Stomach (tissue), 9 donors: ENCODE measurements around the gene EML6. TPM values are rescaled to one million over a fixed set of nuclear protein-coding genes. Genes with fewer than 3 reads are reported as not detected.

ENCODE experiments used
- DNase-seq, 2 donors: peaks; one replicate each; pipeline versions ENCODE4 v3.0.0 to v3.0.0-alpha.2; 2013 to 2019
- H3K27ac ChIP-seq, 5 donors: fragments of 200-600 bp in 4 of 5; sonication (generic) in 4 of 5; one replicate each; pipeline ENCODE4 v1.5.1; 2013 to 2019; ENCODE audit warnings: mild to moderate bottlenecking in 1 of 5, moderate library complexity in 1 of 5
- H3K27me3 ChIP-seq, 3 donors: fragments of 200-600 bp; sonication (generic); one replicate each; pipeline ENCODE4 v1.5.1; 2017 to 2019; ENCODE audit warnings: mixed run types in 1 of 3
- H3K36me3 ChIP-seq, 4 donors: fragments of 200-600 bp; sonication (generic); 1 replicate in 3 of 4; 2 replicates in 1 of 4; pipeline ENCODE4 v1.5.1; 2016 to 2019
- H3K4me1 ChIP-seq, 4 donors: fragments of 200-600 bp; sonication (generic); one replicate each; pipeline ENCODE4 v1.5.1; 2016 to 2019
- H3K4me3 ChIP-seq, 4 donors: fragments of 200-600 bp; sonication (generic) in 3 of 4; one replicate each; pipeline ENCODE4 v1.5.1; 2016 to 2019; ENCODE audit warnings: mild to moderate bottlenecking in 1 of 4
- H3K9me3 ChIP-seq, 4 donors: fragments of 200-600 bp; sonication (generic); one replicate each; pipeline ENCODE4 v1.5.1; 2016 to 2019
- CTCF ChIP-seq, 7 experiments: fragments of 450-650 bp in 4 of 7; fragments of 200-600 bp in 3 of 7; sonication (generic) in 3 of 7; IDR thresholded peaks; one replicate each; pipeline ENCODE4 v1.5.1; 2016 to 2019; ENCODE audit warnings: antibody characterized with exemption in 7 of 7, control low read depth in 2 of 7, mild to moderate bottlenecking in 1 of 7
- EP300 ChIP-seq: sonication (generic); formaldehyde crosslinking; IDR thresholded peaks from one replicate; pipeline ENCODE4 v1.6.1; 2017; ENCODE audit warnings: antibody characterized with exemption
- POLR2A ChIP-seq, 4 donors: fragments of 450-650 bp; IDR thresholded peaks; one replicate each; pipeline ENCODE4 v1.6.1; 2016; ENCODE audit warnings: antibody characterized with exemption in 4 of 4, control low read depth in 2 of 4, mild to moderate bottlenecking in 1 of 4, moderate library complexity in 1 of 4
- POLR2AphosphoS5 ChIP-seq, 3 donors: sonication (generic); formaldehyde crosslinking; IDR thresholded peaks; one replicate each; pipeline ENCODE4 v1.6.1; 2016; ENCODE audit warnings: antibody characterized with exemption in 3 of 3
- WGBS, 5 donors: extraction: QIAGEN DNeasy Blood & Tissue Kit in 3 of 5; methylation state at CpG; one replicate each; pipeline versions ENCODE4 v1.1.5 to v1.1.7; 2013 to 2018; 5-methylcytosine and 5-hydroxymethylcytosine counted together
- intact Hi-C: fragments of 100-400 bp; cut with DNase I; formaldehyde crosslinking; loops from one replicate; pipeline ENCODE4 v1.15.1; 2023; ENCODE audit warnings: low total_unique reads
- polyA plus RNA-seq, 3 donors: library from polyadenylated mRNA; stranded (reverse); fragments of 200-250 nt; gene quantifications; one replicate each; pipeline ENCODE4 v1.2.3, GENCODE V29; 2013
- total RNA-seq, 5 donors: library from RNA; depleted of rRNA; stranded (reverse); fragments of >200 nt; gene quantifications; one replicate each; pipeline versions ENCODE4 v1.1.0 to v1.2.3, GENCODE V29; 2014 to 2016
- donor health status: healthy with polysubstance abuse.
- donor health status: Bipolar disorder and iron deficiency.
- donor health status: healthy.

EML6 gene
- total and polyA plus RNA-seq, 8 donors, result 0.45 to 10.1 (median 1.8) TPM; not detected in 1

GRCh38 chr2:55010149-55010591 lies 286.7 kb downstream of the EML6 start:
- DNase-seq, result peak; percentile 65 to 92
- Histone ChIP-seq H3K4me3 (peak overlapping the region; percentile 36 to 40 (median 38)), H3K4me1 (peaks cover 59 to 100% (median 81%) of the 10 kb centered on the region in 4 donors), H3K36me3 (no peaks in the 10 kb centered on the region), H3K27ac (peak overlapping the region; percentile 69 to 85 (median 74)), H3K9me3 (no peaks in the 10 kb centered on the region), H3K27me3 (no peaks in the 10 kb centered on the region)
- intact Hi-C loops, result no loop called here
- peak; percentile 18 to 88 (median 88) for TF ChIP-seq POLR2AphosphoS5 (IDR thresholded peaks at IDR 0.05)
- TF ChIP-seq EP300, result no peak
- no peak for TF ChIP-seq CTCF (IDR thresholded peaks at IDR 0.05)
- TF ChIP-seq POLR2A (IDR thresholded peaks at IDR 0.05), result peak in 1 of 4 donors; percentile 66
- 0 to 5% (median 2%) methylated on average over 5 of the region's 5 CpGs for WGBS, 5 donors

GRCh38 chr2:55010915-55011314 lies 287.5 kb downstream of the EML6 start:
- peak in 1 of 2 donors; percentile 49 for DNase-seq
- WGBS, 5 donors, result 63 to 94% (median 89%) methylated on average over 2 of the region's 2 CpGs
- Histone ChIP-seq H3K4me3 (no peak overlapping the region), H3K36me3 (no peaks in the 10 kb centered on the region), H3K9me3 (no peaks in the 10 kb centered on the region), H3K27me3 (no peaks in the 10 kb centered on the region), H3K27ac (peak overlapping the region; percentile 41 to 85 (median 74)), H3K4me1 (peaks cover 63 to 100% (median 83%) of the 10 kb centered on the region in 4 donors)
- intact Hi-C loops, result no loop called here
- TF ChIP-seq POLR2A (IDR thresholded peaks at IDR 0.05) (no peak), EP300 (no peak), CTCF (IDR thresholded peaks at IDR 0.05) (no peak), POLR2AphosphoS5 (IDR thresholded peaks at IDR 0.05) (no peak)

GRCh38 chr2:55011831-55012671 lies 288.6 kb downstream of the EML6 start:
- peak overlapping the region in 4 of 5 donors; percentile 69 to 85 (median 78) for H3K27ac ChIP-seq
- TF ChIP-seq POLR2AphosphoS5 (IDR thresholded peaks at IDR 0.05), result no peak
- TF ChIP-seq EP300, result no peak
- no peak for TF ChIP-seq CTCF (IDR thresholded peaks at IDR 0.05)
- TF ChIP-seq POLR2A (IDR thresholded peaks at IDR 0.05), result no peak
- H3K4me1 ChIP-seq, result peaks cover 53 to 100% (median 75%) of the 10 kb centered on the region in 4 donors
- no peaks in the 10 kb centered on the region for H3K36me3 ChIP-seq
- H3K4me3 ChIP-seq, result no peak overlapping the region
- intact Hi-C loops, result no loop called here
- DNase-seq, result peak in 1 of 2 donors; percentile 55
- 12 to 21% (median 17%) methylated on average over 6 of the region's 6 CpGs for WGBS, 5 donors
- H3K27me3 ChIP-seq, result no peaks in the 10 kb centered on the region
- no peaks in the 10 kb centered on the region for H3K9me3 ChIP-seq

- H3K36me3 ChIP-seq, result no peaks in the 10 kb centered on the region
- H3K27ac ChIP-seq, result peak overlapping the region in 4 of 5 donors; percentile 69 to 85 (median 78)
- H3K4me3 ChIP-seq, result no peak overlapping the region
- peaks cover 48 to 100% (median 71%) of the 10 kb centered on the region in 4 donors for H3K4me1 ChIP-seq
- H3K9me3 ChIP-seq, result no peaks in the 10 kb centered on the region
- TF ChIP-seq POLR2A (IDR thresholded peaks at IDR 0.05) (no peak), EP300 (no peak)
- DNase-seq, result no peak
- no peaks in the 10 kb centered on the region for H3K27me3 ChIP-seq
- intact Hi-C loops, result no loop called here
- WGBS, 5 donors, result 35 to 40% (median 36%) methylated on average over 2 of the region's 2 CpGs
Measured at GRCh38 chr2:55012672-55013484, 289.4 kb downstream of the EML6 start.
